ENCODE data around the gene SCD5. TPM values are rescaled to one million over a fixed set of nuclear protein-coding genes. Genes with fewer than 3 reads are reported as not detected.

The SCD5 gene
- total and polyA plus RNA-seq, 2 of the 13 experiments (the other 11 are each of a cell fraction or from before 2014, with no cell fraction given), result not detected

GRCh38 chr4:82761229-82761628 is 37.4 kb downstream of the SCD5 start:
- Histone ChIP-seq H4K20me1 (ENCODE audit: insufficient read depth, low read length) (no peaks in the 10 kb centered on the region), H3K9me3 (ENCODE audit: low read length) (peaks cover 10% of the 10 kb centered on the region), H3K36me3 (replicated peaks in 1 of 2; ENCODE audit: control insufficient read depth in 1 of 2, insufficient read depth in 2 of 2, low read length in 2 of 2) (no peaks in the 10 kb centered on the region), H3K4me3 (replicated peaks in 1 of 3; ENCODE audit: insufficient read depth in 1 of 3, low read depth in 2 of 3, low read length in 3 of 3) (no peak overlapping the region), H3K4me1 (ENCODE audit: insufficient read depth, low read length) (no peaks in the 10 kb centered on the region), H3K9ac (ENCODE audit: insufficient read depth, low read depth, low read length) (no peak overlapping the region), H3K79me2 (ENCODE audit: insufficient read depth, low read length) (no peaks in the 10 kb centered on the region), H3K27ac (ENCODE audit: extremely low read length, insufficient read depth, low read length) (no peak overlapping the region), H3K27me3 (ENCODE audit: control insufficient read depth in 1 of 2, insufficient read depth in 2 of 2, low read length in 2 of 2) (peaks cover 0 to 14% of the 10 kb centered on the region in 2 experiments; a peak in 2 of 5 replicates), H3K4me2 (ENCODE audit: low read depth, low read length) (no peak overlapping the region), H2AFZ (ENCODE audit: low read length) (no peak overlapping the region)
- DNase-seq (ENCODE audit: low spot score) (no peak), ATAC-seq (no peak), FAIRE-seq (no peak)
- POLR2A ChIA-PET, result no interaction called here
- CTCF ChIA-PET (ENCODE audit: low intra/inter-chr PET ratio, low total read pairs), result no interaction called here
- no TSS peak for BruUV-seq (replicated peaks)
- WGBS (ENCODE audit: low lambda C conversion rate), result 0% methylated on average over 3 of the region's 3 CpGs
- intact Hi-C loops (cut with micrococcal nuclease; ENCODE audit: unreplicated experiment) (no loop called here), in situ Hi-C loops (cut with HindIII; ENCODE audit: extremely low pct_ligation_motif_present, low pct_unique_long_range_greater_than_20kb) (no loop called here)
- TF ChIP-seq ZNF652 (CRISPR knock-in tag; IDR thresholded peaks at IDR 0.05; ENCODE audit: borderline replicate concordance, low read depth) (no peak), ZNF557 (CRISPR knock-in tag; IDR thresholded peaks at IDR 0.05) (no peak), ZNF776 (CRISPR knock-in tag; IDR thresholded peaks at IDR 0.05) (no peak), YEATS2 (CRISPR knock-in tag; IDR thresholded peaks at IDR 0.05; ENCODE audit: borderline replicate concordance) (no peak), DNMT3B (CRISPR knock-in tag; conservative IDR thresholded peaks at IDR 0.05) (no peak), MED13 (CRISPR knock-in tag; IDR thresholded peaks at IDR 0.05) (no peak), ZNF687 (CRISPR knock-in tag; IDR thresholded peaks at IDR 0.05) (no peak), KIAA2018 (CRISPR knock-in tag; IDR thresholded peaks at IDR 0.05; ENCODE audit: borderline replicate concordance) (no peak)
